A549 (cell line): ENCODE results near the gene H1-8. TPM values are rescaled to one million over a fixed set of nuclear protein-coding genes. Genes with fewer than 3 reads are reported as not detected.
A peak's percentile ranks its signal among the peaks of the same experiment; 100 is the strongest.

Source experiments
- ATAC-seq, 2 experiments: fragments of 200-7000 bp in 1 of 2; fragments of >200 bp in 1 of 2; cut with Nextera tagmentation in 1 of 2; cut with Tn5 transposase in 1 of 2; 3 replicates each; pipeline versions ENCODE4 v1.8.0 to v1.9.1; 2018 to 2020; ENCODE audit warnings: mild to moderate bottlenecking in 1 of 2, moderate library complexity in 1 of 2
- CTCF ChIA-PET: fragments of 300-600 bp; sonication (Branson Sonifier 250); formaldehyde crosslinking; extraction: SDS; loops from one replicate; lab custom pipeline; 2021; ENCODE audit warnings: antibody characterized with exemption, inconsistent platforms; lab: Yijun Ruan, JAX
- POLR2A ChIA-PET: fragments of 350-600 bp; formaldehyde crosslinking; extraction: SDS; loops from one replicate; lab custom pipeline; 2021; ENCODE audit warnings: antibody characterized with exemption, inconsistent platforms; lab: Yijun Ruan, JAX
- DNase-seq, 2 experiments: peaks; one replicate each; pipeline versions ENCODE4 v3.0.0 to v3.0.0-alpha.2; 2011 to 2016; ENCODE audit warnings: low read depth in 1 of 2, low spot score in 1 of 2
- FAIRE-seq: peaks from 2 replicates; lab custom pipeline; 2011; peaks lifted over from hg19 to GRCh38; lab: Jason Lieb, UNC
- H3K27ac ChIP-seq, 2 experiments: fragments of >200 bp; sonication (Bioruptor Twin); formaldehyde crosslinking; 3 replicates each; pipeline ENCODE4 v1.5.1; 2016 to 2017
- H3K4me1 ChIP-seq: fragments of >200 bp; sonication (Bioruptor Twin); formaldehyde crosslinking; 3 replicates; pipeline ENCODE4 v1.6.1; 2016
- H3K4me2 ChIP-seq: fragments of >200 bp; sonication (Bioruptor Twin); formaldehyde crosslinking; 3 replicates; pipeline ENCODE4 v1.6.1; 2016
- H3K4me3 ChIP-seq: fragments of >200 bp; sonication (Bioruptor Twin); formaldehyde crosslinking; 3 replicates; pipeline ENCODE4 v1.5.1; 2016
- H3K9me3 ChIP-seq: fragments of >200 bp; sonication (Bioruptor Twin); formaldehyde crosslinking; 3 replicates; pipeline ENCODE4 v1.6.1; 2016
- BHLHE40 ChIP-seq: IDR thresholded peaks from 2 replicates; pipeline ENCODE4 v1.6.1; 2012; ENCODE audit warnings: low read depth, low read length, inconsistent platforms
- CHD2 ChIP-seq: fragments of 150-350 bp; IDR thresholded peaks from 2 replicates; pipeline ENCODE4 v1.6.1; 2014; ENCODE audit warnings: low read length; ENCODE audit not compliant: partially characterized antibody
- EHMT2 ChIP-seq: fragments of 200-600 bp; sonication (generic); IDR thresholded peaks from 2 replicates; pipeline ENCODE4 v1.6.1; 2016; ENCODE audit warnings: antibody characterized with exemption, low read depth, mild to moderate bottlenecking, moderate library complexity
- EP300 ChIP-seq, 2 experiments: fragments of >200 bp; sonication (Bioruptor Twin); formaldehyde crosslinking; IDR thresholded peaks; 2 replicates in 1 of 2; 3 replicates in 1 of 2; pipeline ENCODE4 v1.6.1; 2016 to 2017
- FOSL2 ChIP-seq, 2 experiments: fragments of 450-650 bp in 1 of 2; fragments of >200 bp in 1 of 2; sonication (Bioruptor Twin) in 1 of 2; formaldehyde crosslinking; IDR thresholded peaks; 2 replicates each; pipeline versions ENCODE4 v1.5.0 to v1.6.1; 2016 to 2020; ENCODE audit warnings: mild to moderate bottlenecking in 1 of 2, moderate library complexity in 1 of 2
- FOXS1 ChIP-seq: fragments of 250-450 bp; sonication (Bioruptor Pico); IDR thresholded peaks from 2 replicates; pipeline ENCODE4 v1.5.0; 2020; ENCODE audit warnings: mild to moderate bottlenecking, moderate library complexity
- HOXB13 ChIP-seq: fragments of 250-450 bp; sonication (Bioruptor Pico); IDR thresholded peaks from 2 replicates; pipeline ENCODE4 v1.5.0; 2020; ENCODE audit warnings: low read depth, mild to moderate bottlenecking, moderate library complexity
- JUN ChIP-seq, 2 experiments: fragments of >200 bp; sonication (Bioruptor Twin); formaldehyde crosslinking; IDR thresholded peaks; 2 replicates in 1 of 2; 3 replicates in 1 of 2; pipeline ENCODE4 v1.6.1; 2016 to 2017
- KDM1A ChIP-seq: fragments of 200-600 bp; sonication (generic); IDR thresholded peaks from 2 replicates; pipeline ENCODE4 v1.6.1; 2016; ENCODE audit warnings: low read depth, mild to moderate bottlenecking
- MAFK ChIP-seq: fragments of 450-650 bp; IDR thresholded peaks from 2 replicates; pipeline ENCODE4 v1.6.1; 2014; ENCODE audit not compliant: partially characterized antibody
- MAZ ChIP-seq: fragments of 150-350 bp; IDR thresholded peaks from 2 replicates; pipeline ENCODE4 v1.6.1; 2014; ENCODE audit warnings: antibody characterized with exemption, low read depth, low read length, borderline replicate concordance
- RCOR1 ChIP-seq: fragments of 150-350 bp; IDR thresholded peaks from 2 replicates; pipeline ENCODE4 v1.6.1; 2014; ENCODE audit warnings: antibody characterized with exemption, low read length, low read depth
- RFX5 ChIP-seq: fragments of 450-650 bp; IDR thresholded peaks from 2 replicates; pipeline ENCODE4 v1.7.1; 2014; ENCODE audit warnings: antibody characterized with exemption, mild to moderate bottlenecking, moderate library complexity
- RNF2 ChIP-seq: fragments of 200-600 bp; sonication (generic); IDR thresholded peaks from 2 replicates; pipeline ENCODE4 v1.6.1; 2016; ENCODE audit warnings: low read depth, mild to moderate bottlenecking, antibody characterized with exemption, moderate library complexity, borderline replicate concordance
- TFCP2L1 ChIP-seq: fragments of 250-450 bp; sonication (Bioruptor Pico); IDR thresholded peaks from 2 replicates; pipeline ENCODE4 v1.5.0; 2021; ENCODE audit warnings: mild to moderate bottlenecking
- ZFP36 ChIP-seq: fragments of 450-650 bp; IDR thresholded peaks from 2 replicates; pipeline ENCODE4 v1.6.1; 2014; ENCODE audit warnings: borderline replicate concordance; ENCODE audit not compliant: partially characterized antibody
- ZSCAN20 ChIP-seq: fragments of 250-450 bp; sonication (Bioruptor Pico); IDR thresholded peaks from 2 replicates; pipeline ENCODE4 v1.8.0; 2022; ENCODE audit warnings: mild to moderate bottlenecking, moderate library complexity
- WGBS: methylation state at CpG from one replicate; pipeline ENCODE4 v1.1.6; 2017; ENCODE audit errors: missing lambda C conversion rate; 5-methylcytosine and 5-hydroxymethylcytosine counted together
- polyA plus RNA-seq, 4 experiments: library from polyadenylated mRNA; depleted of rRNA in 3 of 4; stranded (reverse); fragments of >200 nt; fragmentation: RNase III in 1 of 4; extraction: RNeasy Plus Mini Kit Qiagen cat#74134 plus additional on column Dnase treatment in 1 of 4; gene quantifications; 2 replicates in 3 of 4; 3 replicates in 1 of 4; pipeline ENCODE4 v1.2.3, GENCODE V29; 2011 to 2017
- TF ChIP-seq, protein P1 (sequence below): fragments of >200 bp; sonication (Bioruptor Twin); formaldehyde crosslinking; IDR thresholded peaks from 3 replicates; pipeline ENCODE4 v1.6.1; 2016
- TF ChIP-seq, protein P2 (sequence below): IDR thresholded peaks from 2 replicates; pipeline ENCODE4 v1.6.1; 2012
- TF ChIP-seq, protein P3 (sequence below): fragments of 200-600 bp; sonication (generic); IDR thresholded peaks from 2 replicates; pipeline ENCODE4 v1.6.1; 2016; ENCODE audit warnings: antibody characterized with exemption, mild to moderate bottlenecking, moderate library complexity
- TF ChIP-seq, protein P4 (sequence below): IDR thresholded peaks from 2 replicates; pipeline ENCODE4 v1.6.1; 2012; ENCODE audit warnings: low read depth, borderline replicate concordance
- TF ChIP-seq, protein P5 (sequence below): IDR thresholded peaks from 2 replicates; pipeline ENCODE4 v1.6.1; 2012

Gene H1-8
- polyA plus RNA-seq, 2 of the 4 experiments (the other 2 are of a cell fraction): not detected

DNA sequence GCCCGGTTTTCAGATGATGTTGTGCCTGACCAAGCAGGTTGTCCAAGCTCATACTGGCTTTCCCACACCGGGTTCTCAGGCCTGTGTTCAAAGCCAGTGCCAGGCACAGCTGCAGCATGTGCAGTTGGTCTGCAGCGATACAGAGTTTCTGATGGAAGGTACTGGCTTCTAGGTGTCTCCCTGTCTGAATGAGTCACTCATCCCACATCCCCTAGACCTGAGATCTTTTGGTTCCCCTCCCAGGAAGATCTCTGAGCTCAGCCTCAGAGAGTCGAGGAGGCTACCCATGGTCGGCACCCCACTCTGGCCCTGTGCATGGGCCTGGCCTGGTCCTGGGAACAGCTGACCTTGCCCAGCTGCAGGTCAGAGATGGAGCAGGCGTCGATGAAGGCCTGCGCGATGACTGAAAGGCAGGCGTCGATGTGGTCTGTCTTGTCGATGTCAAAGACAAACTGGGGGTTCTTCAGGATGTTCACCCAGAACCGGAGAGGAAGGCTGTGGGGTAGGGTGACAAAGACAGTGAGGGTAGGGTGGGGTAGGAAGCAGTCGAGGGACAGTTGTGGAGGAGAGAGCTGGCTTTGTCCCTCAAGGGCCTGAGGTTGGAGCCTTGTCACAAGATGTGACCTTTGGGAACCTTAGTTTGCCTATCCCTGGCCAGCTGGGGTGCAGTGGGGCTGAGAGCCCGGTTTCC lies 15.3 kb downstream of the H1-8 start:
- FAIRE-seq (no peak), DNase-seq (no peak), ATAC-seq (no peak)
- Histone ChIP-seq H3K4me1 (peaks cover 43% of the 10 kb centered on the region), H3K4me2 (peak overlapping the region; percentile 67), H3K9me3 (no peaks in the 10 kb centered on the region), H3K27ac (peak overlapping the region; percentile 85 to 86), H3K4me3 (no peak overlapping the region)
- TF ChIP-seq JUN (IDR thresholded peaks at IDR 0.05) (no peak), ZSCAN20 (CRISPR knock-in tag) (no peak), BHLHE40 (no peak), RFX5 (no peak), FOSL2 (IDR thresholded peaks at IDR 0.05) (no peak), FOSL2 (CRISPR knock-in tag; IDR thresholded peaks at IDR 0.05) (no peak), EHMT2 (no peak), FOXS1 (CRISPR knock-in tag) (no peak), EP300 (IDR thresholded peaks at IDR 0.05) (no peak)
- TF ChIP-seq, protein P1, sequence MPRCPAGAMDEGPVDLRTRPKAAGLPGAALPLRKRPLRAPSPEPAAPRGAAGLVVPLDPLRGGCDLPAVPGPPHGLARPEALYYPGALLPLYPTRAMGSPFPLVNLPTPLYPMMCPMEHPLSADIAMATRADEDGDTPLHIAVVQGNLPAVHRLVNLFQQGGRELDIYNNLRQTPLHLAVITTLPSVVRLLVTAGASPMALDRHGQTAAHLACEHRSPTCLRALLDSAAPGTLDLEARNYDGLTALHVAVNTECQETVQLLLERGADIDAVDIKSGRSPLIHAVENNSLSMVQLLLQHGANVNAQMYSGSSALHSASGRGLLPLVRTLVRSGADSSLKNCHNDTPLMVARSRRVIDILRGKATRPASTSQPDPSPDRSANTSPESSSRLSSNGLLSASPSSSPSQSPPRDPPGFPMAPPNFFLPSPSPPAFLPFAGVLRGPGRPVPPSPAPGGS: no peak
- ChIA-PET CTCF (interaction anchor here (0.7 to 2.5 kb wide), 5 partner anchors 9 to 175 kb away, joined by 3 to 8 read pairs (median 3); no protein-coding TSS in a partner anchor), POLR2A (no interaction called here)
- whole genome bisulfite sequencing: 100% methylated on average over 6 of the region's 15 CpGs

DNA sequence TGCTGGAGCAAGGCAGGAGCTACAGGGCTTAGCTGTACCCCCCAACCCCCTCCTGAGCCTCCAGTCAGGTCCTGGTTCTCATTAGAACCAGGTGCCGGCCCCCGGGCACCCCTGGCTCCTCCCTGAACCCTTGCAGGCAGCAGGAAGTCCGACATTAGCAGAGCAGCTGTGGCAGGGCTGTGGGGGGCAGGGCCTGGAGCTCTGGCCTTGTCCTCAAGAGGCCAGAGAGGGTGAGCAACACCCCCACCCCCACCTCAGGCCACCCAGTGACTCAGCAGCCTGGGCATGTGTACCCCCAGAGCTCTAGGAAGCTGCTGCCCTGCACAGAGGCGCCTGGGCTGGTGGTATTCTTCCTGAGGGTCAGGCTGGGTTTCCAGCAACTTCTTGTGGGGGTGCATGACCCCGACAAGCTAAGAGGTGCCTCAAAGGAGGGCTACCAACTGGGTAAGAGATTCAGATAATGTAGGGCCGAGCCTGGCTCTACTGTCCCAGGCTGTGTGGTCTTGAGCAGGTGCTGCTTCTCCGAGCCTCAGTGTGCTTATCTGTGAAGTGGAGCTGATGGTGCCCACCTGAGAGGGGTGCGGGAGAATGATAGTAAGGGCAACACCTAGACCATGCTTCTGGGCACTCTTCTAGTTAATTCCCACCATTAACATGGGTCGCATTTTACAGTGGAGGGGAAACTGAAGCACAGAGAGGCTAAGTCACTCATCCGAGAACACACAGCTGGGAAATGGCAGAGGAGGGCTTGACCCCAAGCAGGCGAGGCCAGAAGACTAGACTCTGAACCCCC lies 16.0 kb downstream of the H1-8 start:
- no peaks in the 10 kb centered on the region for H3K9me3 ChIP-seq
- H3K4me2 ChIP-seq: peak overlapping the region; percentile 67
- peak overlapping the region; percentile 85 to 86 for H3K27ac ChIP-seq
- peaks cover 43% of the 10 kb centered on the region for H3K4me1 ChIP-seq
- POLR2A ChIA-PET: no interaction called here
- ATAC-seq: peak; percentile 57 to 65; a peak in 4 of 6 replicates
- FAIRE-seq: no peak
- no peak overlapping the region for H3K4me3 ChIP-seq
- DNase-seq: peak; percentile 34 to 61
- CTCF ChIA-PET: interaction anchor here (0.7 to 2.5 kb wide), 5 partner anchors 12 to 384 kb away, joined by 3 to 8 read pairs (median 3); no protein-coding TSS in a partner anchor
- 79% methylated on average over 7 of the region's 11 CpGs for WGBS
- TF ChIP-seq RNF2 (no peak), ZFP36 (peak; percentile 17), TFCP2L1 (CRISPR knock-in tag) (no peak), RCOR1 (no peak), KDM1A (0 out of 2 replicates have a peak, but pooled peaks have one; percentile 55), FOSL2 (IDR thresholded peaks at IDR 0.05) (0 out of 2 replicates have a peak, but pooled peaks have one; percentile 15), FOSL2 (CRISPR knock-in tag; IDR thresholded peaks at IDR 0.05) (peak; percentile 57; the same call in 1 of the 2 replicates)
- TF ChIP-seq, protein P2, sequence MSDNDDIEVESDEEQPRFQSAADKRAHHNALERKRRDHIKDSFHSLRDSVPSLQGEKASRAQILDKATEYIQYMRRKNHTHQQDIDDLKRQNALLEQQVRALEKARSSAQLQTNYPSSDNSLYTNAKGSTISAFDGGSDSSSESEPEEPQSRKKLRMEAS: 0 out of 2 replicates have a peak, but pooled peaks have one; percentile 33

DNA sequence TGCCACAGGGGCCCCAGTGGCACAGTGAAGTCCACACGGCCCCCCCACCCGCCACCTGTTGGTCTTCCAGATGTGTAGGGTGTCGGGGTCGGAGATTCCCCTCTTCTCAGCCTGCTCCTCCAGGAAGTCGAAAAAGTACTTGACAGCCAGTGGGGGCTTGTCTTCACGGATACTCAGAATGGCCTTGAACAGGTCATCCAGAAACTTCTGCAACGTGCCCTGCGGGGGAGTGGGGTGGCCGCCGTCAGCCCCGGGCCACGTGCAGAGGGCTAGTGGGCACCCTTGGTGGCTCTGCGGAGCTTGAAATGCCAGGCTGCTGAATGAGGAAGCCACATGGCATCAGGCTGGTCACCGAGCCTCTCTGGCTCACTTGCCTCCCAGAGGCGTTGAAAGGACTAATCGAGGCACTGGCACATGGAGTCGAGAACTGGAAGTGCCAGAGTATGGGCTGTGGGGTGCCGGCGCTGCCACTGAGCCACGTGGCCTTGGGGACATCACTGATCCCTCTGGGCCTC lies 16.6 kb downstream of the H1-8 start:
- ATAC-seq (no peak), FAIRE-seq (no peak), DNase-seq (no peak)
- WGBS: 90% methylated on average over 7 of the region's 20 CpGs
- Histone ChIP-seq H3K27ac (peak overlapping the region; percentile 85 to 86), H3K4me2 (peak overlapping the region; percentile 67; the same call in 2 of the 3 replicates), H3K4me3 (no peak overlapping the region), H3K4me1 (peaks cover 43% of the 10 kb centered on the region), H3K9me3 (no peaks in the 10 kb centered on the region)
- CTCF ChIA-PET: interaction anchor here (1.1 to 2.5 kb wide), 2 partner anchors 69 to 383 kb away, joined by 3 to 8 read pairs; no protein-coding TSS in a partner anchor
- no peak for TF ChIP-seq MAFK
- no peak for TF ChIP-seq FOXS1 (CRISPR knock-in tag)
- TF ChIP-seq, protein P3, sequence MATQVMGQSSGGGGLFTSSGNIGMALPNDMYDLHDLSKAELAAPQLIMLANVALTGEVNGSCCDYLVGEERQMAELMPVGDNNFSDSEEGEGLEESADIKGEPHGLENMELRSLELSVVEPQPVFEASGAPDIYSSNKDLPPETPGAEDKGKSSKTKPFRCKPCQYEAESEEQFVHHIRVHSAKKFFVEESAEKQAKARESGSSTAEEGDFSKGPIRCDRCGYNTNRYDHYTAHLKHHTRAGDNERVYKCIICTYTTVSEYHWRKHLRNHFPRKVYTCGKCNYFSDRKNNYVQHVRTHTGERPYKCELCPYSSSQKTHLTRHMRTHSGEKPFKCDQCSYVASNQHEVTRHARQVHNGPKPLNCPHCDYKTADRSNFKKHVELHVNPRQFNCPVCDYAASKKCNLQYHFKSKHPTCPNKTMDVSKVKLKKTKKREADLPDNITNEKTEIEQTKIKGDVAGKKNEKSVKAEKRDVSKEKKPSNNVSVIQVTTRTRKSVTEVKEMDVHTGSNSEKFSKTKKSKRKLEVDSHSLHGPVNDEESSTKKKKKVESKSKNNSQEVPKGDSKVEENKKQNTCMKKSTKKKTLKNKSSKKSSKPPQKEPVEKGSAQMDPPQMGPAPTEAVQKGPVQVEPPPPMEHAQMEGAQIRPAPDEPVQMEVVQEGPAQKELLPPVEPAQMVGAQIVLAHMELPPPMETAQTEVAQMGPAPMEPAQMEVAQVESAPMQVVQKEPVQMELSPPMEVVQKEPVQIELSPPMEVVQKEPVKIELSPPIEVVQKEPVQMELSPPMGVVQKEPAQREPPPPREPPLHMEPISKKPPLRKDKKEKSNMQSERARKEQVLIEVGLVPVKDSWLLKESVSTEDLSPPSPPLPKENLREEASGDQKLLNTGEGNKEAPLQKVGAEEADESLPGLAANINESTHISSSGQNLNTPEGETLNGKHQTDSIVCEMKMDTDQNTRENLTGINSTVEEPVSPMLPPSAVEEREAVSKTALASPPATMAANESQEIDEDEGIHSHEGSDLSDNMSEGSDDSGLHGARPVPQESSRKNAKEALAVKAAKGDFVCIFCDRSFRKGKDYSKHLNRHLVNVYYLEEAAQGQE: no peak
- no peak for TF ChIP-seq ZSCAN20 (CRISPR knock-in tag)
- TF ChIP-seq, protein P4, sequence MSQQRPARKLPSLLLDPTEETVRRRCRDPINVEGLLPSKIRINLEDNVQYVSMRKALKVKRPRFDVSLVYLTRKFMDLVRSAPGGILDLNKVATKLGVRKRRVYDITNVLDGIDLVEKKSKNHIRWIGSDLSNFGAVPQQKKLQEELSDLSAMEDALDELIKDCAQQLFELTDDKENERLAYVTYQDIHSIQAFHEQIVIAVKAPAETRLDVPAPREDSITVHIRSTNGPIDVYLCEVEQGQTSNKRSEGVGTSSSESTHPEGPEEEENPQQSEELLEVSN: no peak
- TF ChIP-seq, protein P5, sequence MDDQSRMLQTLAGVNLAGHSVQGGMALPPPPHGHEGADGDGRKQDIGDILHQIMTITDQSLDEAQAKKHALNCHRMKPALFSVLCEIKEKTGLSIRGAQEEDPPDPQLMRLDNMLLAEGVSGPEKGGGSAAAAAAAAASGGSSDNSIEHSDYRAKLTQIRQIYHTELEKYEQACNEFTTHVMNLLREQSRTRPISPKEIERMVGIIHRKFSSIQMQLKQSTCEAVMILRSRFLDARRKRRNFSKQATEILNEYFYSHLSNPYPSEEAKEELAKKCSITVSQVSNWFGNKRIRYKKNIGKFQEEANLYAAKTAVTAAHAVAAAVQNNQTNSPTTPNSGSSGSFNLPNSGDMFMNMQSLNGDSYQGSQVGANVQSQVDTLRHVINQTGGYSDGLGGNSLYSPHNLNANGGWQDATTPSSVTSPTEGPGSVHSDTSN: no peak
- TF ChIP-seq CHD2: no peak
- TF ChIP-seq HOXB13 (CRISPR knock-in tag): no peak
- TF ChIP-seq MAZ: no peak
- TF ChIP-seq JUN (IDR thresholded peaks at IDR 0.05): no peak
- POLR2A ChIA-PET: no interaction called here
